IMR-90 (cell line): ENCODE measurements around the gene EPC1. TPM values are rescaled to one million over a fixed set of nuclear protein-coding genes. Genes with fewer than 3 reads are reported as not detected.
"Not testable (repeated sequence)": the region's sequence is repeated elsewhere in the genome, so short reads cannot be mapped to it uniquely, and the experiment has no call there.

ENCODE experiments used
- ATAC-seq: fragments of 200-7000 bp; cut with Tn5 transposase; 2 replicates; pipeline ENCODE4 v1.9.1; 2020; ENCODE audit warnings: low read depth, mild to moderate bottlenecking, moderate library complexity
- BruUV-seq: library from RNA; stranded (reverse); fragments of 400-500 nt; replicated peaks from 2 replicates; lab custom pipeline; 2021; lab: Mats Ljungman, UMichigan
- CTCF ChIA-PET: fragments of 300-600 bp; formaldehyde crosslinking; extraction: SDS; loops from one replicate; lab custom pipeline; 2021; ENCODE audit warnings: antibody characterized with exemption; lab: Yijun Ruan, JAX
- POLR2A ChIA-PET: fragments of 300-600 bp; sonication (Branson Sonifier 250); formaldehyde crosslinking; loops from one replicate; lab custom pipeline; 2022; ENCODE audit warnings: antibody characterized with exemption; ENCODE audit not compliant: unreplicated experiment; lab: Charles Lee
- DNase-seq: peaks from one replicate; pipeline ENCODE4 v3.0.0; 2013
- H2AFZ ChIP-seq: replicated peaks from 2 replicates; pipeline ENCODE3; 2013; ENCODE audit warnings: low read length, mild to moderate bottlenecking; ENCODE audit not compliant: poor library complexity
- H2AK5ac ChIP-seq: 2 replicates; pipeline ENCODE4 v1.6.1; 2013; ENCODE audit warnings: low read depth, low read length, inconsistent platforms
- H2AK9ac ChIP-seq: replicated peaks from 2 replicates; pipeline ENCODE3; 2013; ENCODE audit warnings: mild to moderate bottlenecking, low read depth, low read length, moderate library complexity; ENCODE audit not compliant: poor library complexity
- H2BK120ac ChIP-seq: 2 replicates; pipeline ENCODE4 v1.6.1; 2013; ENCODE audit warnings: low read depth, low read length, inconsistent platforms
- H2BK15ac ChIP-seq: 3 replicates; pipeline ENCODE4 v1.6.1; 2013; ENCODE audit warnings: low read depth, low read length, inconsistent platforms
- H2BK20ac ChIP-seq: 2 replicates; pipeline ENCODE4 v1.6.1; 2013; ENCODE audit warnings: low read depth, mild to moderate bottlenecking, inconsistent platforms, low read length, moderate library complexity
- H2BK5ac ChIP-seq: 2 replicates; pipeline ENCODE4 v1.6.1; 2013; ENCODE audit warnings: mild to moderate bottlenecking, low read depth, low read length, inconsistent platforms; ENCODE audit not compliant: poor library complexity, severe bottlenecking
- H3K14ac ChIP-seq: replicated peaks from 2 replicates; pipeline ENCODE4 v1.6.1; 2013; ENCODE audit warnings: low read depth, low read length, inconsistent platforms
- H3K18ac ChIP-seq: 2 replicates; pipeline ENCODE4 v1.6.1; 2013; ENCODE audit warnings: low read depth, low read length, control low read depth
- H3K23ac ChIP-seq: 2 replicates; pipeline ENCODE4 v1.6.1; 2013; ENCODE audit warnings: low read depth, low read length, inconsistent platforms
- H3K27ac ChIP-seq: 2 replicates; pipeline ENCODE4 v1.5.1; 2013; ENCODE audit warnings: mild to moderate bottlenecking, control low read depth, low read length; ENCODE audit not compliant: insufficient read depth
- H3K27me3 ChIP-seq: 2 replicates; pipeline ENCODE4 v1.6.1; 2013; ENCODE audit warnings: low read length; ENCODE audit not compliant: control insufficient read depth, insufficient read depth
- H3K36me3 ChIP-seq: 2 replicates; pipeline ENCODE4 v1.6.1; 2013; ENCODE audit warnings: low read length, mixed read lengths; ENCODE audit not compliant: control insufficient read depth, insufficient read depth
- H3K4ac ChIP-seq: 2 replicates; pipeline ENCODE4 v1.6.1; 2013; ENCODE audit warnings: low read depth, low read length, inconsistent platforms
- H3K4me1 ChIP-seq: 2 replicates; pipeline ENCODE4 v1.6.1; 2013; ENCODE audit warnings: low read length, mixed read lengths; ENCODE audit not compliant: control insufficient read depth, insufficient read depth
- H3K4me2 ChIP-seq: 2 replicates; pipeline ENCODE4 v1.6.1; 2013; ENCODE audit warnings: low read depth, mild to moderate bottlenecking, control low read depth, low read length, moderate library complexity
- H3K4me3 ChIP-seq: 2 replicates; pipeline ENCODE4 v1.5.1; 2013; ENCODE audit warnings: low read depth, mild to moderate bottlenecking, control low read depth, low read length, moderate library complexity; ENCODE audit not compliant: insufficient read depth
- H3K56ac ChIP-seq: 2 replicates; pipeline ENCODE4 v1.6.1; 2013; ENCODE audit warnings: low read length, inconsistent platforms; ENCODE audit not compliant: insufficient read depth; ENCODE audit errors: extremely low read depth
- H3K79me1 ChIP-seq, 2 experiments: 2 replicates each; pipeline ENCODE4 v1.6.1; 2013; ENCODE audit warnings: low read length in 2 of 2, inconsistent platforms in 1 of 2, low read depth in 1 of 2
- H3K9ac ChIP-seq: 2 replicates; pipeline ENCODE4 v1.6.1; 2013; ENCODE audit warnings: low read depth, low read length, control low read depth
- H3K9me1 ChIP-seq: 2 replicates; pipeline ENCODE4 v1.6.1; 2013; ENCODE audit warnings: low read length, inconsistent platforms; ENCODE audit not compliant: insufficient read depth
- H3K9me3 ChIP-seq: 2 replicates; pipeline ENCODE4 v1.6.1; 2013; ENCODE audit warnings: low read length; ENCODE audit not compliant: control insufficient read depth, insufficient read depth
- H4K20me1 ChIP-seq: 2 replicates; pipeline ENCODE4 v1.6.1; 2013; ENCODE audit warnings: low read length, inconsistent platforms; ENCODE audit not compliant: insufficient read depth
- H4K5ac ChIP-seq: 2 replicates; pipeline ENCODE4 v1.6.1; 2013; ENCODE audit warnings: mild to moderate bottlenecking, low read depth, low read length, control low read depth
- H4K8ac ChIP-seq, 2 experiments: 2 replicates each; pipeline ENCODE4 v1.6.1; 2013; ENCODE audit warnings: low read depth in 2 of 2, low read length in 2 of 2, control low read depth in 1 of 2, inconsistent platforms in 1 of 2
- H4K91ac ChIP-seq: 2 replicates; pipeline ENCODE4 v1.6.1; 2013; ENCODE audit warnings: low read depth, low read length, inconsistent platforms; ENCODE audit not compliant: insufficient read depth
- RAD21 ChIP-seq: IDR thresholded peaks from 2 replicates; pipeline ENCODE4 v1.6.1; 2012; ENCODE audit warnings: low read length, improper control_type of control experiment
- RCOR1 ChIP-seq: IDR thresholded peaks from 2 replicates; pipeline ENCODE4 v1.6.1; 2012; ENCODE audit warnings: mild to moderate bottlenecking, low read length, improper control_type of control experiment; ENCODE audit not compliant: insufficient replicate concordance
- WGBS, 2 experiments: methylation state at CpG; one replicate each; pipeline versions ENCODE4 v1.1.5 to v1.1.7; 2013; ENCODE audit warnings: missing lambda C conversion rate in 2 of 2; ENCODE audit not compliant: insufficient read length in 1 of 2; ENCODE audit errors: extremely low coverage in 2 of 2; 5-methylcytosine and 5-hydroxymethylcytosine counted together
- dilution Hi-C: fragments of 300-500 bp; cut with HindIII; formaldehyde crosslinking; loops from one replicate; pipeline ENCODE4 v1.14.3; 2018; ENCODE audit warnings: low sequenced_read_pairs; ENCODE audit not compliant: unreplicated experiment
- in situ Hi-C: fragments of 300-500 bp; cut with MboI; formaldehyde crosslinking; loops from 3 replicates; pipeline ENCODE4 v1.14.3; 2019; ENCODE audit warnings: low sequenced_read_pairs, inconsistent platforms, mixed read lengths
- intact Hi-C: fragments of 100-400 bp; cut with micrococcal nuclease; formaldehyde crosslinking; loops from 2 replicates; pipeline ENCODE4 v1.10.0; 2022
- polyA plus RNA-seq, 3 experiments: library from polyadenylated mRNA; depleted of rRNA; stranded (reverse); fragments of >200 nt; gene quantifications; 2 replicates each; pipeline ENCODE4 v1.2.3, GENCODE V29; 2012; ENCODE audit warnings: low replicate concordance in 1 of 3
- total RNA-seq: library from RNA; depleted of rRNA; stranded (reverse); fragments of >200 nt; gene quantifications from 2 replicates; pipeline ENCODE4 v1.2.3, GENCODE V29; 2012
- TF ChIP-seq, protein P1 (sequence below): fragments of 150-350 bp; IDR thresholded peaks from 2 replicates; pipeline ENCODE4 v1.6.1; 2016; ENCODE audit warnings: low read depth, mild to moderate bottlenecking, low read length, moderate library complexity, borderline replicate concordance
- TF ChIP-seq, protein P2 (sequence below): conservative IDR thresholded peaks from 2 replicates; pipeline ENCODE4 v1.5.1; 2012; ENCODE audit warnings: mild to moderate bottlenecking, low read depth, low read length, improper control_type of control experiment

Gene EPC1
- total and polyA plus RNA-seq, 2 of the 4 experiments (the other 2 are of a cell fraction), result 21.9 to 23.5 TPM

DNA sequence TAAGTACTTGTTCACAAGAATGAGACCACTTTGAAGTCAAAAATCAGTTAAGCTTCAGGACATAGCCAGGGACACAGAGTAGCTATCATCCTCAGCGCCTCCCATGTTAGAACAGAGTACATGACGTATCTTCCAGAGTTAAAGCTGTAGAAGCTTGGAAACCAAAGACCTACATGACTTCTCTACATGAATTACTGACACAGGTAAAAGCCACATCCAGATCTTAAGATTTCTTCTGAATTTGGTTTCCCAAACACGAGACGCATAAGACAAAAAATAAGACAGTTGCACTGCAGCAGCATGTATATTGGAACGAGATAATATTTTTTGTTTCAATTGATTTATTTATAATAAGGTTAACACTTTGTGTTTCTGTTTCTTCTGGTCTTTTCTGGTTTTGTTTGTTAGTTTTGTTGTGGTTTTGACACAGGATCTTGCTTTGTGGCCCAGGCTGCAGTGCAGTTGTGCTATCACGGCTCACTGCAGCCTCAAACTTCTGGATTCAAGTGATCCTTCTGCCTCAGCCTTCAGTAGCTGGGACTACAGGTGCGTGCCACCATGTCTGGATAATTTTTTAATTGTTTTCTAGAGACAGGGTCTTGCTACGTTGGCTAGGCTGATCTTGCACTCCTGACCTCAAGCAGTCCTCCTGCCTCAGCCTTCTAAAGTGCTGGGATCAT is 10.2 kb upstream of the EPC1 start:
- H3K36me3 ChIP-seq, result peaks cover 2% of the 10 kb centered on the region; the same call in 1 of the 2 replicates
- H2AK9ac ChIP-seq, result no peak overlapping the region
- CTCF ChIA-PET, result interaction anchor here (1.0 kb wide), 1 partner anchor 14 kb away, joined by 3 read pairs; no protein-coding TSS in a partner anchor
- H4K5ac ChIP-seq, result no peak overlapping the region
- dilution Hi-C loops, result no loop called here
- no peak for TF ChIP-seq RAD21
- TF ChIP-seq, protein P1, sequence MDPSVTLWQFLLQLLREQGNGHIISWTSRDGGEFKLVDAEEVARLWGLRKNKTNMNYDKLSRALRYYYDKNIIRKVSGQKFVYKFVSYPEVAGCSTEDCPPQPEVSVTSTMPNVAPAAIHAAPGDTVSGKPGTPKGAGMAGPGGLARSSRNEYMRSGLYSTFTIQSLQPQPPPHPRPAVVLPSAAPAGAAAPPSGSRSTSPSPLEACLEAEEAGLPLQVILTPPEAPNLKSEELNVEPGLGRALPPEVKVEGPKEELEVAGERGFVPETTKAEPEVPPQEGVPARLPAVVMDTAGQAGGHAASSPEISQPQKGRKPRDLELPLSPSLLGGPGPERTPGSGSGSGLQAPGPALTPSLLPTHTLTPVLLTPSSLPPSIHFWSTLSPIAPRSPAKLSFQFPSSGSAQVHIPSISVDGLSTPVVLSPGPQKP, result no peak
- TF ChIP-seq, protein P2, sequence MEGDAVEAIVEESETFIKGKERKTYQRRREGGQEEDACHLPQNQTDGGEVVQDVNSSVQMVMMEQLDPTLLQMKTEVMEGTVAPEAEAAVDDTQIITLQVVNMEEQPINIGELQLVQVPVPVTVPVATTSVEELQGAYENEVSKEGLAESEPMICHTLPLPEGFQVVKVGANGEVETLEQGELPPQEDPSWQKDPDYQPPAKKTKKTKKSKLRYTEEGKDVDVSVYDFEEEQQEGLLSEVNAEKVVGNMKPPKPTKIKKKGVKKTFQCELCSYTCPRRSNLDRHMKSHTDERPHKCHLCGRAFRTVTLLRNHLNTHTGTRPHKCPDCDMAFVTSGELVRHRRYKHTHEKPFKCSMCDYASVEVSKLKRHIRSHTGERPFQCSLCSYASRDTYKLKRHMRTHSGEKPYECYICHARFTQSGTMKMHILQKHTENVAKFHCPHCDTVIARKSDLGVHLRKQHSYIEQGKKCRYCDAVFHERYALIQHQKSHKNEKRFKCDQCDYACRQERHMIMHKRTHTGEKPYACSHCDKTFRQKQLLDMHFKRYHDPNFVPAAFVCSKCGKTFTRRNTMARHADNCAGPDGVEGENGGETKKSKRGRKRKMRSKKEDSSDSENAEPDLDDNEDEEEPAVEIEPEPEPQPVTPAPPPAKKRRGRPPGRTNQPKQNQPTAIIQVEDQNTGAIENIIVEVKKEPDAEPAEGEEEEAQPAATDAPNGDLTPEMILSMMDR, result no peak
- TF ChIP-seq RCOR1, result no peak
- no peak overlapping the region for H4K8ac ChIP-seq
- peaks cover 3% of the 10 kb centered on the region; the same call in 1 of the 2 replicates for H3K9me1 ChIP-seq
- no peak overlapping the region for H2AK5ac ChIP-seq
- H2AFZ ChIP-seq, result no peak overlapping the region
- no peak overlapping the region for H3K14ac ChIP-seq
- no peak overlapping the region for H3K27ac ChIP-seq
- 100% methylated on average over 2 of the region's 8 CpGs; no CpG with 5 or more reads in 1 of the 2 experiments for WGBS, 2 experiments
- H3K27me3 ChIP-seq, result no peaks in the 10 kb centered on the region
- H3K4me3 ChIP-seq, result no peak overlapping the region
- no peak overlapping the region for H2BK20ac ChIP-seq
- H2BK5ac ChIP-seq, result no peak overlapping the region
- ATAC-seq (no peak), DNase-seq (no peak)
- H4K91ac ChIP-seq, result no peak overlapping the region
- H3K18ac ChIP-seq, result no peak overlapping the region
- H2BK15ac ChIP-seq, result no peak overlapping the region
- H4K20me1 ChIP-seq, result peaks cover 9% of the 10 kb centered on the region; the same call in 1 of the 2 replicates
- H2BK120ac ChIP-seq, result no peak overlapping the region
- H3K4me2 ChIP-seq, result no peak overlapping the region
- peaks cover 19 to 46% of the 10 kb centered on the region in 2 experiments for H3K79me1 ChIP-seq
- no TSS peak for BruUV-seq
- in situ Hi-C loops, result no loop called here
- no peak overlapping the region for H3K9ac ChIP-seq
- H3K23ac ChIP-seq, result no peak overlapping the region
- intact Hi-C loops, result no loop called here
- H3K9me3 ChIP-seq, result no peaks in the 10 kb centered on the region
- no peak overlapping the region for H3K4ac ChIP-seq
- POLR2A ChIA-PET, result no interaction called here
- H3K56ac ChIP-seq, result no peak overlapping the region
- peaks cover 5% of the 10 kb centered on the region for H3K4me1 ChIP-seq

DNA sequence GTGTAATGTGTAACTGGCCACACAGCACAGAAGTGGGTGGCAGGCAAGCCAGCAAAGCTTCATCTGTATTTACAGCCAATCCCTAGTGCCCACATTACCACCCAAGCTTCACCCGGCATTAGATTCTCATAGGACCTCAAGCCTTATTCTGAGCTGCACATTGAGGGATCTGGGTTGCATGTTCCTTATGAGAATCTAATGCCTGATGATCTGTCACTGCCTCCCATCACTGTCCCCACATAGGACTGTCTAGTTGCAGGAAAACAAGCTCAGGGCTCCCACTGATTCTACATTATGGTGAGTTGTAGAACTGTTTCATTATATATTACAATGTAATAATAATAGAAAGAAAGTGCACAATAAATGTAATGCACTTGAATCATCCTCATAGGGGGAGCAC is 7.7 kb upstream of the EPC1 start:
- CTCF ChIA-PET, result not testable (repeated sequence)

More for the DNA sequence above, 7.7 kb upstream of the EPC1 start:
- H3K4me1 ChIP-seq, H3K4ac ChIP-seq, H3K4me2 ChIP-seq, H3K9me1 ChIP-seq, H2AK5ac ChIP-seq, H4K91ac ChIP-seq, H3K9me3 ChIP-seq, H3K9ac ChIP-seq, in situ Hi-C loops, H2BK15ac ChIP-seq, BruUV-seq, intact Hi-C loops, H4K20me1 ChIP-seq, H3K56ac ChIP-seq, H4K5ac ChIP-seq, H3K18ac ChIP-seq, POLR2A ChIA-PET, H2AK9ac ChIP-seq, H4K8ac ChIP-seq, H3K36me3 ChIP-seq, dilution Hi-C loops, H2AFZ ChIP-seq, DNase-seq, ATAC-seq, H3K4me3 ChIP-seq, H3K27ac ChIP-seq, H3K14ac ChIP-seq, H2BK120ac ChIP-seq, H2BK20ac ChIP-seq, H2BK5ac ChIP-seq, H3K23ac ChIP-seq, H3K27me3 ChIP-seq: not testable (repeated sequence)
- H3K79me1 ChIP-seq, result peaks cover 16 to 38% of the 10 kb centered on the region in 2 experiments; a peak in 3 of 4 replicates
- WGBS, 2 experiments, result no CpG with 5 or more reads among the region's 1 CpG
